SK-N-SH (cell line): ENCODE data around the gene KCTD3. TPM values are rescaled to one million over a fixed set of nuclear protein-coding genes. Genes with fewer than 3 reads are reported as not detected.

ENCODE experiments used
- CTCF ChIA-PET: fragments of 300-600, 350-600 bp; formaldehyde crosslinking; extraction: SDS; loops from one replicate; lab custom pipeline; 2021; lab: Yijun Ruan, JAX
- POLR2A ChIA-PET: fragments of 350-600 bp; sonication (Branson Sonifier 250); formaldehyde crosslinking; extraction: SDS; loops from one replicate; lab custom pipeline; 2020; ENCODE audit warnings: antibody characterized with exemption, inconsistent platforms; lab: Yijun Ruan, JAX
- DNase-seq: peaks from one replicate; pipeline ENCODE4 v3.0.0; 2012
- H2AFZ ChIP-seq: fragments of 200-600 bp; sonication (generic); 2 replicates; pipeline ENCODE4 v1.8.1; 2016; ENCODE audit warnings: antibody characterized with exemption, mild to moderate bottlenecking, low read depth
- H3F3A ChIP-seq: fragments of 200-600 bp; sonication (generic); replicated peaks from 2 replicates; pipeline ENCODE3; 2016; ENCODE audit warnings: antibody characterized with exemption, mild to moderate bottlenecking; ENCODE audit not compliant: insufficient read depth
- H3K27ac ChIP-seq, 2 experiments: fragments of 200-500 bp in 1 of 2; fragments of 200-600 bp in 1 of 2; sonication (Bioruptor generic) in 1 of 2; sonication (generic), shearing (Covaris generic) in 1 of 2; 2 replicates each; pipeline versions ENCODE4 v1.5.1 to v1.6.1; 2014 to 2016; ENCODE audit warnings: low read depth in 2 of 2, inconsistent platforms in 1 of 2, low read length in 1 of 2, mild to moderate bottlenecking in 1 of 2, mixed read lengths in 1 of 2
- H3K27me3 ChIP-seq: fragments of 200-600 bp; sonication (generic), shearing (Covaris generic); 2 replicates; pipeline ENCODE4 v1.6.1; 2016; ENCODE audit warnings: mixed run types; ENCODE audit not compliant: insufficient read depth
- H3K36me3 ChIP-seq, 2 experiments: fragments of 200-500 bp in 1 of 2; fragments of 200-600 bp in 1 of 2; sonication (Bioruptor generic) in 1 of 2; sonication (generic) in 1 of 2; replicated peaks in 1 of 2; 2 replicates each; pipeline versions ENCODE3 to v1.5.1; 2014 to 2016; ENCODE audit warnings: low read length in 1 of 2, mild to moderate bottlenecking in 1 of 2; ENCODE audit not compliant: insufficient read depth in 2 of 2, control insufficient read depth in 1 of 2
- H3K4me1 ChIP-seq, 2 experiments: fragments of 200-500 bp in 1 of 2; fragments of 200-600 bp in 1 of 2; sonication (Bioruptor generic) in 1 of 2; sonication (generic), shearing (Covaris generic) in 1 of 2; 2 replicates each; pipeline versions ENCODE4 v1.5.1 to v1.6.1; 2014 to 2016; ENCODE audit warnings: low read depth in 1 of 2, low read length in 1 of 2, mixed run types in 1 of 2; ENCODE audit not compliant: insufficient read depth in 2 of 2, control insufficient read depth in 1 of 2
- H3K4me2 ChIP-seq: fragments of 200-600 bp; sonication (generic), shearing (Covaris generic); 2 replicates; pipeline ENCODE4 v1.6.1; 2017; ENCODE audit warnings: mixed run types
- H3K4me3 ChIP-seq, 2 experiments: fragments of 200-500 bp in 1 of 2; fragments of 200-600 bp in 1 of 2; sonication (Bioruptor generic) in 1 of 2; sonication (generic), shearing (Covaris generic) in 1 of 2; 2 replicates each; pipeline versions ENCODE4 v1.5.1 to v1.8.1; 2014 to 2016; ENCODE audit warnings: low read depth in 2 of 2, inconsistent platforms in 1 of 2, low read length in 1 of 2, mild to moderate bottlenecking in 1 of 2, mixed read lengths in 1 of 2, moderate library complexity in 1 of 2
- H3K79me2 ChIP-seq: fragments of 200-600 bp; sonication (generic); 2 replicates; pipeline ENCODE4 v1.8.1; 2017; ENCODE audit warnings: mild to moderate bottlenecking; ENCODE audit not compliant: insufficient read depth
- H3K9ac ChIP-seq: fragments of 200-600 bp; sonication (generic); 2 replicates; pipeline ENCODE4 v1.6.1; 2017; ENCODE audit warnings: mixed run types
- H3K9me2 ChIP-seq: fragments of 200-600 bp; sonication (generic); 2 replicates; pipeline ENCODE4 v1.6.1; 2017; ENCODE audit warnings: mixed run types
- H3K9me3 ChIP-seq: fragments of 200-600 bp; sonication (generic); 2 replicates; pipeline ENCODE4 v1.6.1; 2017; ENCODE audit warnings: mixed run types, mild to moderate bottlenecking, moderate library complexity
- H4K20me1 ChIP-seq: fragments of 200-600 bp; sonication (generic); 2 replicates; pipeline ENCODE4 v1.6.1; 2017; ENCODE audit warnings: mild to moderate bottlenecking, mixed run types; ENCODE audit not compliant: insufficient read depth
- CTCF ChIP-seq: fragments of 200-600 bp; sonication (generic); IDR thresholded peaks from 2 replicates; pipeline ENCODE4 v1.6.1; 2017; ENCODE audit warnings: antibody characterized with exemption, mild to moderate bottlenecking, moderate library complexity
- ELF1 ChIP-seq: IDR thresholded peaks from 2 replicates; pipeline ENCODE4 v1.4.0; 2012
- NFIC ChIP-seq: IDR thresholded peaks from 2 replicates; pipeline ENCODE4 v1.4.0; 2012; ENCODE audit warnings: borderline replicate concordance
- RFX5 ChIP-seq: IDR thresholded peaks from 2 replicates; pipeline ENCODE4 v1.6.1; 2012; ENCODE audit warnings: mild to moderate bottlenecking, improper control_type of control experiment, low read length
- TAF1 ChIP-seq: IDR thresholded peaks from 2 replicates; pipeline ENCODE4 v1.6.1; 2012; ENCODE audit warnings: low read depth, mild to moderate bottlenecking, low read length, moderate library complexity, borderline replicate concordance
- TCF12 ChIP-seq: IDR thresholded peaks from 2 replicates; pipeline ENCODE4 v1.4.0; 2012
- WGBS: methylation state at CpG from one replicate; pipeline ENCODE4 v1.1.6; 2017; ENCODE audit warnings: low lambda C conversion rate; 5-methylcytosine and 5-hydroxymethylcytosine counted together
- polyA plus RNA-seq, 3 experiments: library from polyadenylated mRNA; depleted of rRNA; stranded (reverse); fragments of >200 nt; gene quantifications; 2 replicates each; pipeline ENCODE4 v1.2.3, GENCODE V29; 2012
- TF ChIP-seq, protein P1 (sequence below): IDR thresholded peaks from 2 replicates; pipeline ENCODE4 v1.6.1; 2012; ENCODE audit warnings: mild to moderate bottlenecking, low read depth, low read length, moderate library complexity
- TF ChIP-seq, protein P2 (sequence below): IDR thresholded peaks from 2 replicates; pipeline ENCODE4; 2012

Gene KCTD3
- polyA plus RNA-seq, 1 of the 3 experiments (the other 2 are of a cell fraction): 34.8 TPM

- Histone ChIP-seq H3K4me2 (no peak overlapping the region), H3K36me3 (no peaks in the 10 kb centered on the region), H3K27me3 (no peaks in the 10 kb centered on the region), H3K9ac (no peak overlapping the region), H3K27ac (no peak overlapping the region), H4K20me1 (no peaks in the 10 kb centered on the region), H3K9me3 (no peaks in the 10 kb centered on the region), H3K4me1 (no peaks in the 10 kb centered on the region), H3K79me2 (no peaks in the 10 kb centered on the region), H2AFZ (no peak overlapping the region), H3K9me2 (no peaks in the 10 kb centered on the region), H3K4me3 (no peak overlapping the region), H3F3A (no peaks in the 10 kb centered on the region)
- POLR2A ChIA-PET: no interaction called here
- TF ChIP-seq RFX5: no peak
- TF ChIP-seq, protein P1, sequence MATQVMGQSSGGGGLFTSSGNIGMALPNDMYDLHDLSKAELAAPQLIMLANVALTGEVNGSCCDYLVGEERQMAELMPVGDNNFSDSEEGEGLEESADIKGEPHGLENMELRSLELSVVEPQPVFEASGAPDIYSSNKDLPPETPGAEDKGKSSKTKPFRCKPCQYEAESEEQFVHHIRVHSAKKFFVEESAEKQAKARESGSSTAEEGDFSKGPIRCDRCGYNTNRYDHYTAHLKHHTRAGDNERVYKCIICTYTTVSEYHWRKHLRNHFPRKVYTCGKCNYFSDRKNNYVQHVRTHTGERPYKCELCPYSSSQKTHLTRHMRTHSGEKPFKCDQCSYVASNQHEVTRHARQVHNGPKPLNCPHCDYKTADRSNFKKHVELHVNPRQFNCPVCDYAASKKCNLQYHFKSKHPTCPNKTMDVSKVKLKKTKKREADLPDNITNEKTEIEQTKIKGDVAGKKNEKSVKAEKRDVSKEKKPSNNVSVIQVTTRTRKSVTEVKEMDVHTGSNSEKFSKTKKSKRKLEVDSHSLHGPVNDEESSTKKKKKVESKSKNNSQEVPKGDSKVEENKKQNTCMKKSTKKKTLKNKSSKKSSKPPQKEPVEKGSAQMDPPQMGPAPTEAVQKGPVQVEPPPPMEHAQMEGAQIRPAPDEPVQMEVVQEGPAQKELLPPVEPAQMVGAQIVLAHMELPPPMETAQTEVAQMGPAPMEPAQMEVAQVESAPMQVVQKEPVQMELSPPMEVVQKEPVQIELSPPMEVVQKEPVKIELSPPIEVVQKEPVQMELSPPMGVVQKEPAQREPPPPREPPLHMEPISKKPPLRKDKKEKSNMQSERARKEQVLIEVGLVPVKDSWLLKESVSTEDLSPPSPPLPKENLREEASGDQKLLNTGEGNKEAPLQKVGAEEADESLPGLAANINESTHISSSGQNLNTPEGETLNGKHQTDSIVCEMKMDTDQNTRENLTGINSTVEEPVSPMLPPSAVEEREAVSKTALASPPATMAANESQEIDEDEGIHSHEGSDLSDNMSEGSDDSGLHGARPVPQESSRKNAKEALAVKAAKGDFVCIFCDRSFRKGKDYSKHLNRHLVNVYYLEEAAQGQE: no peak
- TF ChIP-seq, protein P2, sequence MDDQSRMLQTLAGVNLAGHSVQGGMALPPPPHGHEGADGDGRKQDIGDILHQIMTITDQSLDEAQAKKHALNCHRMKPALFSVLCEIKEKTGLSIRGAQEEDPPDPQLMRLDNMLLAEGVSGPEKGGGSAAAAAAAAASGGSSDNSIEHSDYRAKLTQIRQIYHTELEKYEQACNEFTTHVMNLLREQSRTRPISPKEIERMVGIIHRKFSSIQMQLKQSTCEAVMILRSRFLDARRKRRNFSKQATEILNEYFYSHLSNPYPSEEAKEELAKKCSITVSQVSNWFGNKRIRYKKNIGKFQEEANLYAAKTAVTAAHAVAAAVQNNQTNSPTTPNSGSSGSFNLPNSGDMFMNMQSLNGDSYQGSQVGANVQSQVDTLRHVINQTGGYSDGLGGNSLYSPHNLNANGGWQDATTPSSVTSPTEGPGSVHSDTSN: no peak
- TF ChIP-seq NFIC: no peak
- no peak for TF ChIP-seq CTCF
- no peak for TF ChIP-seq TCF12
- TF ChIP-seq TAF1: no peak
- TF ChIP-seq ELF1: no peak
- WGBS: 53% methylated on average over 5 of the region's 5 CpGs
- CTCF ChIA-PET: interaction anchor here (1.0 to 1.4 kb wide), 2 partner anchors 74 to 1198 kb away, joined by 3 read pairs; no protein-coding TSS in a partner anchor
- DNase-seq: no peak
Measured at GRCh38 chr1:215530401-215530984, 36.6 kb upstream of the KCTD3 start.
